Measurements from ENCODE around the gene CDH13. TPM values are rescaled to one million over a fixed set of nuclear protein-coding genes. Genes with fewer than 3 reads are reported as not detected.

The CDH13 gene
- total RNA-seq, 1 experiment from 2014 or later, result not detected

- DNase-seq (ENCODE audit: low read depth, low spot score), result no peak
- in situ Hi-C loops (cut with HindIII; ENCODE audit: low pct_unique_long_range_greater_than_20kb, low sequenced_read_pairs), result no loop called here
These were observed 413.4 kb downstream of the CDH13 start for GRCh38 chr16:83040174-83040573.

DNA sequence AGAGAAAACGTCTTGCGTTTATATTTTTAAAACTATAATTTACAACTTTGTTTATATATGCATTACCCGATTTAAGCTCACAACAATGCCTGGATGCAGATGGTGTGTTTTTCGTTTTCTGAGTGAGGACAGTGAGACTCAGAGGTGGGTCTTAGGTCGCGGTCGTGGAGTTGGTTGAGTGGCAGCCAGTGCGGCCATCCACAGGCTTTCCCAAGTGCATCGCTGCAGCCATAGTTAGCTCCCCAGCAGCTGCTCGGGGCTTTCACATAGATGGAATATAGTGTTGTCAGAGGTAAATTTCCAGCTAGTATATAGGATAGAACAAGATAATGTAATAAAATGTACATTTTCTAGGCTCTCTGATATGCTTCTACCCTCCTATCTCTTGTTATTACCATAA is 417.8 kb downstream of the CDH13 start:
- no peak for DNase-seq (ENCODE audit: low read depth, low spot score)
- in situ Hi-C loops (cut with HindIII; ENCODE audit: low pct_unique_long_range_greater_than_20kb, low sequenced_read_pairs), result no loop called here

- in situ Hi-C loops (cut with HindIII; ENCODE audit: low pct_unique_long_range_greater_than_20kb, low sequenced_read_pairs), result no loop called here
- no peak for DNase-seq (ENCODE audit: low read depth, low spot score)
These were observed 419.0 kb downstream of the CDH13 start for GRCh38 chr16:83045790-83046189.

DNA sequence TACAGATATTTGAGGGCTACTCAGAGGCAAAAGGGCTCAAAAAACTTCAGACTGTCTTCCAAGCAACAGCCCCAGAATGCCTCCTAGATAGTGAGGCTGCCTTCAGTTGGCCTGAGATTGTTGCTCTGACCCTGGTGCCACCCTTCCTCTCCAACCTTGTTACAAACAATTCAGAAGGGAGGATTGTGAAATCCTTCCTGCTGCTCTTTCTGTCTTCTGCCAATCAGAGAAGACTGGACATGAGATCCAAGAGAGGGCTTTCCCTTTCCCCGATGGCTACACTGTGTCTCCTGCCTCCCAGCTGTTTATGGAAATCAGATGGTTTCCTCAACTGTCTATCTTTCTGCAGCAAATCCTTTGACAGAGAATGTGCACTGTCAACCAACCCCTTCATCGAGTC is 419.9 kb downstream of the CDH13 start:
- no peak for DNase-seq (ENCODE audit: low read depth, low spot score)
- in situ Hi-C loops (cut with HindIII; ENCODE audit: low pct_unique_long_range_greater_than_20kb, low sequenced_read_pairs), result no loop called here

- in situ Hi-C loops (cut with HindIII; ENCODE audit: low pct_unique_long_range_greater_than_20kb, low sequenced_read_pairs), result no loop called here
- no peak for DNase-seq (ENCODE audit: low read depth, low spot score)
These were observed 424.7 kb downstream of the CDH13 start for GRCh38 chr16:83051451-83051850.

DNA sequence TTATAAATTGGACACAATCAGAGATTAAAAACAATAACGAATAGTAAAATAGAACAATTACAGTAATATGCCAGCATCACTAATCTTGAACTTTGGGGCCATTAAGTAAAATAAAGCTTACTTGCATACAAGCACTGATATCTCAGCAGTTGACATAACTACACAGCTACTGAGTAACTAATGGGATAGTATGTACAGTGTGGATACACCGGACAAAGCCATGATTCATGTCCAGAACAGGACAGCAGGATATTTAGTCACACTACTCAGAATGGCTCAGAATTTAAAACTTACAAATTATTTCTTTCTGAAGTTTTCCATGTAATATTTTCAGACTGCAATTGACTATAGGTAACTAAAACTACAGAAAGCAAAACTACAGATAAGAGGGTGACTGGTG is 427.5 kb downstream of the CDH13 start:
- DNase-seq (ENCODE audit: low read depth, low spot score), result no peak
- in situ Hi-C loops (cut with HindIII; ENCODE audit: low pct_unique_long_range_greater_than_20kb, low sequenced_read_pairs), result no loop called here

DNA sequence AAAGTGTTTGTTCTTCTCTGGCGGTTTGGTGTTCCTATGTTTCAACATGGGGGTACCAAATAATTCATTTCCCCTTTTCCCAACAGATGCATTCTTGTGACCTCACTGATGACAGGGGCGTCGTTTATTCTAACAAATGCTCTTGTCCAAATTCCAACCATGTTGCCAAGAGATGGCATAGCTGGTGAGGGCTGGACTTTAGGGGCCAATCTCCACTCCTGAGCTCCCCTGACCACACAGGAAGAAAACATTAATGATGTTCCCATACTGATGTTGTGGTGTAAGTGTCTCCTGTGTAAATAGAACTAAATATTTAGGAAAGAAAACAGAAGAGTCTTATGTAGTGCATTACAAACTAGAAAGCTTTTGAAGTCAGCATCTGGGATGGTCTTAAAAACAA is 431.6 kb downstream of the CDH13 start:
- in situ Hi-C loops (cut with HindIII; ENCODE audit: low pct_unique_long_range_greater_than_20kb, low sequenced_read_pairs), result no loop called here
- DNase-seq (ENCODE audit: low read depth, low spot score), result no peak

- in situ Hi-C loops (cut with HindIII; ENCODE audit: low pct_unique_long_range_greater_than_20kb, low sequenced_read_pairs), result no loop called here
- no peak for DNase-seq (ENCODE audit: low read depth, low spot score)
These were observed 432.5 kb downstream of the CDH13 start for GRCh38 chr16:83059237-83059636.

DNA sequence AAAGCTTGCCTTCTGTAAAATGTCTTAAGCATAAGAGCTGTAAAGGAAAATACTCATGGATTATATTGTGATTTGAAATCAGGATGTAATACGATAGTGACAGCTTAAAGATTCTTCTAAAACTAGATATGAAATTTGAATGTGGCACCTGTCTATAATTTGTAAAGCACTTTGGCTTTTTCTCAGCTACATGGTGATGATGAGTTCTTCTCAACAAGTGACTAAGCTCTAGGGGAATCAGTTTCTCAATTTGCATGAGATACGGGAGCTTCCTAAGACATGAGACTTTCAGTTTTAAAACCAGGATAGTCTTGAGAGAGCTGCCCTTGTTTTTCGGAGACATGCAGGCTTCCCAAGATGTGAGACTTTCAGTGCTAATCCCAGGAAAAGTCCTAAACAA is 439.2 kb downstream of the CDH13 start:
- DNase-seq (ENCODE audit: low read depth, low spot score), result no peak
- in situ Hi-C loops (cut with HindIII; ENCODE audit: low pct_unique_long_range_greater_than_20kb, low sequenced_read_pairs), result no loop called here

DNA sequence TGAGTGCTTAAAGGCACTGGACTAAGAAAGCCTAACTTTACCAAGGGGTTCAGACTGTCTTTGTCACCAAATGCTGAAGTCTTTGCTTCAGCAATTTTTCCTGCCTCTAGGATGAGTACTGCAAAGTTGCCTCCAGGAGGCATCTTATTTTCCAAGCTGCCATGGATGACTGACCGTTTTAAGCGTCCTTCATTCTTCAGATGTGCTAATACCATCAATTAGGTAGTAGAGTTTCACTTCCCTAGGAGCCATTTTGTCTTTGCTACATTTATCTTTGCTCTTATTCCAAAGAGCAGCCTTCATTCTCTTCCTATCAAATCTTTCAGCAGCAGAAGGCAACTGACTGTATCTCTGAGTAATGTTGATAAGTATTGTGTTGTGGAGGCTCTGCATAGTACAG is 440.1 kb downstream of the CDH13 start:
- DNase-seq (ENCODE audit: low read depth, low spot score), result no peak
- in situ Hi-C loops (cut with HindIII; ENCODE audit: low pct_unique_long_range_greater_than_20kb, low sequenced_read_pairs), result no loop called here

- in situ Hi-C loops (cut with HindIII; ENCODE audit: low pct_unique_long_range_greater_than_20kb, low sequenced_read_pairs), result no loop called here
- DNase-seq (ENCODE audit: low read depth, low spot score), result peak; percentile 15
These were observed 441.9 kb downstream of the CDH13 start for GRCh38 chr16:83068686-83069085.

- in situ Hi-C loops (cut with HindIII; ENCODE audit: low pct_unique_long_range_greater_than_20kb, low sequenced_read_pairs), result no loop called here
These were observed 443.8 kb downstream of the CDH13 start for GRCh38 chr16:83070416-83071209.

GRCh38 chr16:83075956-83076355 is 449.2 kb downstream of the CDH13 start:
- DNase-seq (ENCODE audit: low read depth, low spot score), result no peak
- in situ Hi-C loops (cut with HindIII; ENCODE audit: low pct_unique_long_range_greater_than_20kb, low sequenced_read_pairs), result no loop called here

More at GRCh38 chr16:83070416-83071209, 443.8 kb downstream of the CDH13 start:
- DNase-seq (ENCODE audit: low read depth, low spot score), result no peak

GRCh38 chr16:83083361-83083760 is 456.6 kb downstream of the CDH13 start:
- in situ Hi-C loops (cut with HindIII; ENCODE audit: low pct_unique_long_range_greater_than_20kb, low sequenced_read_pairs), result no loop called here
- DNase-seq (ENCODE audit: low read depth, low spot score), result no peak

- in situ Hi-C loops (cut with HindIII; ENCODE audit: low pct_unique_long_range_greater_than_20kb, low sequenced_read_pairs), result no loop called here
- no peak for DNase-seq (ENCODE audit: low read depth, low spot score)
These were observed 458.9 kb downstream of the CDH13 start for GRCh38 chr16:83085660-83086059.

- no peak for DNase-seq (ENCODE audit: low read depth, low spot score)
These were observed 469.3 kb downstream of the CDH13 start for GRCh38 chr16:83095941-83096692.

DNA sequence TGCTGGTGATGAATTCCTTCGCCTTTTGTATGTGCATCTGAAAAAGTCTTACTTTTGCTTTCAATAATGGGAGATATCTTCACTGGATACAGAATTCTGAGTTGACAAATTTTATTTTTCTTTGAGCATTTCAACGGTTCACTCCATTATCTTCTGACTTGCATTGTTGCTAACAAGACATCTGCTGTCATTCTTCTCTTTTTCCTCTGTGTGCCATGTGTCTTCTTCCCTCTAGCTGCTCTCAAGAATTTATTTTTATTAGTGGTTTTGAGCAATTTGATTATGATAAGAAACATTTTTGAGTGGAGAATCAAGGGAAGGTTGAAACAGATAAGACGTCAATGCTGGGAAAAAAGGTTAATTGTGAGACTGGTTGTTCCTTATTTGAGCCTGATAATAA is 471.8 kb downstream of the CDH13 start:
- no peak for DNase-seq (ENCODE audit: low read depth, low spot score)
- in situ Hi-C loops (cut with HindIII; ENCODE audit: low pct_unique_long_range_greater_than_20kb, low sequenced_read_pairs), result no loop called here

More at GRCh38 chr16:83095941-83096692, 469.3 kb downstream of the CDH13 start:
- in situ Hi-C loops (cut with HindIII; ENCODE audit: low pct_unique_long_range_greater_than_20kb, low sequenced_read_pairs), result no loop called here

DNA sequence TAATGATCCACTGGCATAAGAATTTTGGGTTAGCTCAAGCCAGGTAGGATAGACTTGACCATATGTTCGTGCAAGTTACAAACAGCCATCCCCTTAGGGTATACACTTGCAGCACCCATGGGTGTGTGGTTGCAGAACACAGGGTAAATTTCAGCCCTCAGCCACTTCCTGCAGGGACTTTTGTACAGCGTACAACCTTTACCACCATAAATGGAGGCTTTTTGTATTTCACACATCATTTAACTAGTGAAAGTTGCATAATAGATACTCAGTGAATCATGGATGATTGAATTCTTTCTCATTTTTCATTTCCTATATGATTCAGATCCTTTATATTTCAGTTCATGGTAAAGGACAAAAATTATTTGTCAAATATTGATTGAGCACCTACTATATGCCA is 473.9 kb downstream of the CDH13 start:
- in situ Hi-C loops (cut with HindIII; ENCODE audit: low pct_unique_long_range_greater_than_20kb, low sequenced_read_pairs), result no loop called here
- no peak for DNase-seq (ENCODE audit: low read depth, low spot score)

GRCh38 chr16:83102336-83102735 is 475.6 kb downstream of the CDH13 start:
- in situ Hi-C loops (cut with HindIII; ENCODE audit: low pct_unique_long_range_greater_than_20kb, low sequenced_read_pairs), result no loop called here
- DNase-seq (ENCODE audit: low read depth, low spot score), result no peak
